ENCODE results near the gene CAPN14. TPM values are rescaled to one million over a fixed set of nuclear protein-coding genes. Genes with fewer than 3 reads are reported as not detected.
A peak's percentile ranks its signal among the peaks of the same experiment; 100 is the strongest.

CAPN14 gene
- total RNA-seq, 4 donors from 2014 or later = 0.13 to 1.3 (median 0.54) TPM

DNA sequence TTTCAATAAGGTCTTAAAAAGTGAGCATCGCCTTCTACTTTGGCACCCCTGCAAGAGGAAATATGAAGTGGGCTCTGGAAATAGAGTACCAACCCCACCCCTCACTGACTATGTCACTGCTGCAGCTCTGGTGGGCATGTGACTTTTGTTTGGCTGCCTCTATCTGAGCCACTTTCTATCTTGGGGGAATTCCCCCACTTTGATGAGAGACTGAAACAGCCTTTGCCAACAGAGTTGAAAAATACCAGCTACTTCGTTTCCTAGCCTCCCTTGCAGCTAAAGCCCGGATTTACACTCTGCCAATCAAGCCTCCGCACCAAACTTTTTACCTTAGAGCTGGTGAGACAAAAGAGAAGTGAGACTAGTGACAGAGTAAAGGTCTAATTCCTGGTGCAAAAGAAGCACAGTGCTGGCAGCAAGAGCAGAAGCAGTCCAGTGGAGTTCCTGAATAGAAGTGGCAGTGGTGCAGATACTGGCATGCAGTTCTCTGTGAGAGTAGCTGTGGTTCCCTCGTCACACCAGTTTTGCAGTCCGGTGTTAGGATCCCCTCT is 67.1 kb downstream of the CAPN14 start:
- 80 to 92% methylated on average over 6 of the region's 6 CpGs for WGBS, 2 donors
- intact Hi-C loops (cut with DNase I; ENCODE audit: low total_unique reads) = no loop called here
- H3K4me3 ChIP-seq (ENCODE audit: low read depth, poor library complexity, severe bottlenecking) = no peak overlapping the region
- peak in 1 of 2 donors; percentile 20 for DNase-seq (ENCODE audit: low spot score in 2 of 2)
- TF ChIP-seq, protein P1, sequence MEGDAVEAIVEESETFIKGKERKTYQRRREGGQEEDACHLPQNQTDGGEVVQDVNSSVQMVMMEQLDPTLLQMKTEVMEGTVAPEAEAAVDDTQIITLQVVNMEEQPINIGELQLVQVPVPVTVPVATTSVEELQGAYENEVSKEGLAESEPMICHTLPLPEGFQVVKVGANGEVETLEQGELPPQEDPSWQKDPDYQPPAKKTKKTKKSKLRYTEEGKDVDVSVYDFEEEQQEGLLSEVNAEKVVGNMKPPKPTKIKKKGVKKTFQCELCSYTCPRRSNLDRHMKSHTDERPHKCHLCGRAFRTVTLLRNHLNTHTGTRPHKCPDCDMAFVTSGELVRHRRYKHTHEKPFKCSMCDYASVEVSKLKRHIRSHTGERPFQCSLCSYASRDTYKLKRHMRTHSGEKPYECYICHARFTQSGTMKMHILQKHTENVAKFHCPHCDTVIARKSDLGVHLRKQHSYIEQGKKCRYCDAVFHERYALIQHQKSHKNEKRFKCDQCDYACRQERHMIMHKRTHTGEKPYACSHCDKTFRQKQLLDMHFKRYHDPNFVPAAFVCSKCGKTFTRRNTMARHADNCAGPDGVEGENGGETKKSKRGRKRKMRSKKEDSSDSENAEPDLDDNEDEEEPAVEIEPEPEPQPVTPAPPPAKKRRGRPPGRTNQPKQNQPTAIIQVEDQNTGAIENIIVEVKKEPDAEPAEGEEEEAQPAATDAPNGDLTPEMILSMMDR (IDR thresholded peaks at IDR 0.05) = no peak
- no peak for TF ChIP-seq POLR2A (IDR thresholded peaks at IDR 0.05)

GRCh38 chr2:31148514-31148913 is 68.8 kb downstream of the CAPN14 start:
- WGBS, 2 donors = 85 to 90% methylated on average over 2 of the region's 2 CpGs
- TF ChIP-seq, protein P1 (IDR thresholded peaks at IDR 0.05) = no peak
- TF ChIP-seq POLR2A (IDR thresholded peaks at IDR 0.05) = no peak
- DNase-seq (ENCODE audit: low spot score in 2 of 2) = peak in 1 of 2 donors; percentile 23
- intact Hi-C loops (cut with DNase I; ENCODE audit: low total_unique reads) = no loop called here
- H3K4me3 ChIP-seq (ENCODE audit: low read depth, poor library complexity, severe bottlenecking) = no peak overlapping the region

DNA sequence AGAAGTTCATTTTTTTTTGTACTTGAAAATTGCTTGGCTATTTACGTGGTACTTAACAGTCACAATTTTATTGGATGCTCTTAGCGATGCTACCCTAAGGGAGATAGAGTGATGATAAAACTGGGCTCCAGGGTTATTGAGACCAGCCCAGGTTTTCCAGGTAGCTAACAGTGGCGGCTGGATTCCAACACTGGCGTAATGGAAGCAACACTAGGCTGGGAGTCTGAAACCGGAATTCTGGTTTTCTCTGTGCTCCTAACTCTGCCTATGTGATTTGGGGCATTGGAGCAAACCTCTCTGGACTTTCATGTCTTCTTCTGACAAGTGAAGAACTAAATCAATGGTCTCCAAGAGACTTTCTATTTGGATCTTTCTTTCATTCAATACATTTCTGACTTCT is 69.7 kb downstream of the CAPN14 start:
- DNase-seq (ENCODE audit: low spot score in 2 of 2) = peak in 1 of 2 donors; percentile 9
- no peak overlapping the region for H3K4me3 ChIP-seq (ENCODE audit: low read depth, poor library complexity, severe bottlenecking)
- TF ChIP-seq, protein P1 (IDR thresholded peaks at IDR 0.05) = no peak
- TF ChIP-seq POLR2A (IDR thresholded peaks at IDR 0.05) = no peak
- 72 to 76% methylated on average over 5 of the region's 5 CpGs for WGBS, 2 donors
- intact Hi-C loops (cut with DNase I; ENCODE audit: low total_unique reads) = no loop called here

- no peak overlapping the region for H3K4me3 ChIP-seq (ENCODE audit: low read depth, poor library complexity, severe bottlenecking)
- WGBS, 2 donors = 62 to 65% methylated on average over 3 of the region's 3 CpGs
- intact Hi-C loops (cut with DNase I; ENCODE audit: low total_unique reads) = no loop called here
- TF ChIP-seq POLR2A (IDR thresholded peaks at IDR 0.05) = no peak
- TF ChIP-seq, protein P1 (IDR thresholded peaks at IDR 0.05) = no peak
- DNase-seq (ENCODE audit: low spot score in 2 of 2) = peak in 1 of 2 donors; percentile 23
These were observed 75.2 kb downstream of the CAPN14 start for GRCh38 chr2:31142110-31142509.

DNA sequence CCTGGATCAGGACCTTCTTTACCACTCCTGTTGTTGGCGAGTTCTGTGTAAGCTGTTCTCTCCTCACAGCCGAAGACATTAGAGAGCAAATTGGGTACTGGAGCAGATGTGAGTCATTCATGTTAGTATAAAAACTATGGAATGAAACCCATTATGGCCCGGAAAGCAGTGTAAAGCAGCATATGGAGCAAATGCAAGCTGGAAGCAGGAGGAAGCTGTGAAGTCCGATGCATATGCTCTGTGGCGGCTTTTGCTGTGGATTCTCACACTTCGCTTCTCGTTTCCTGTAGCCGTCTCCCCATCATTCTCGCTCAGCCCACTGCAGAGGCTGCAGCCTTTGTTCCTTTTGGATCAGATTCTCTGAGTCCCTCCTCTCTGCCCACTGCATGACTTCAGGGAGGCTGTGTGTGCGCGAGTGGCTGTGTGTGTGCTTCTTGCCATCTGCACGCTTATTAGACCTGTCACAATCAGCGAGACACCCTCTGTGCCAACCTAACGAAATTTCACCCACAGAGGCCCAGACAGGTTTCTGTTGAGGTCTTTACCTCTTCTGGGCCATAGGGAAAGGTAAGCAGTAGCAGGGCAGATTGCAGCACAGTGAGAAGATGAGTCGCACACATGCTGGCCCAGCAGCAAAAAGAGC is 75.8 kb downstream of the CAPN14 start:
- 75 to 82% methylated on average over 15 of the region's 15 CpGs for WGBS, 2 donors
- intact Hi-C loops (cut with DNase I; ENCODE audit: low total_unique reads) = no loop called here

More for the DNA sequence above, 75.8 kb downstream of the CAPN14 start:
- TF ChIP-seq POLR2A (IDR thresholded peaks at IDR 0.05) = no peak
- TF ChIP-seq, protein P1 (IDR thresholded peaks at IDR 0.05) = no peak
- peak in 1 of 2 donors; percentile 48 for DNase-seq (ENCODE audit: low spot score in 2 of 2)
- no peak overlapping the region for H3K4me3 ChIP-seq (ENCODE audit: low read depth, poor library complexity, severe bottlenecking)

Measured in lower leg skin (tissue), 4 donors.